MM.1S (cell line): ENCODE measurements around the gene DNASE1L2.

ENCODE experiments used
- CTCF ChIP-seq: fragments of 300-600 bp; sonication (generic); IDR thresholded peaks from 2 replicates; pipeline ENCODE4 v1.5.1; 2016; ENCODE audit warnings: antibody characterized with exemption, low read length, mixed read lengths
- EZH2 ChIP-seq: fragments of 300-600 bp; sonication (generic); optimal IDR thresholded peaks from 2 replicates; pipeline ENCODE3; 2017; ENCODE audit warnings: low read depth, mild to moderate bottlenecking, antibody characterized with exemption, low read length, mixed read lengths
- EZH2phosphoT487 ChIP-seq: fragments of 300-600 bp; sonication (generic); IDR thresholded peaks from 2 replicates; pipeline ENCODE4 v1.6.1; 2018; ENCODE audit warnings: antibody characterized with exemption, low read length

DNA sequence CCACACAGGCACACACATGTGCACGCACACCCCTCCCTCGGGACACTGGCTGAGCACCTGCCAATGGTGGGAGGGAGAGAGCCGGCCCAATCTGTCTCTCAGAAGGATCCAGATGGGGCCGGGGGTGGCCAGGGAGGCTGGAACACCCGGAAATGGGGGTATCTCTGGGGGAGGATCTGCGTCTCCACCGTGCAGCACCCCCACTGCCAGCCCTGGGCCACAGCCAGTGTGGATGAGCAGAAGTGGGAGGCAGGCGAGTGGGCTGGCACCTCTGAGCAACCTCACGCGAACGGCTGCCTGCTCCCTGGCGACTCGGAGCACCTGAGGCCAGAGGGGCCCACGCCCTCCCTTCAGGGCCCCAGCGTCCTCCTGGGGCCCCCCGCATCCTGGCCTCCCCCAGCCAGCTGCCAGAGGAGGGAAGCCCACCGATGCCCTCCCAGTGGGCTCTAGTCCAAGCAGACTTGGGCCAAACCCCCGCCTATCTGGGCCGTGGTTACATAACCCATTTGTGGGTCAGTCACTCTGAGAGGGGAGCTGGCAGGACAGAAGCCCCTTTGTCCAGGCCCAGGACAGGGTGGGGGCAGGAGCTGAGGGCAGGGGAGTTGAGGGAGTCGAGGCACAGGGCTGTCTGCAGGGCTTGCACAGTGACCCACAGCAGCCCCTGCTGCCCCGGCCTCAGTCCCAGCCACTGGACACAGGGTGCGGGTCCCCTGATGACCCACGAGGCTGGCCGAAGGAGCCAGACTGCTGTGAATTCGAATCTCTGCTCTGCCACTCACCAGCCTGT lies 45.4 kb upstream of the DNASE1L2 start:
- TF ChIP-seq CTCF (no peak), EZH2 (no peak), EZH2phosphoT487 (no peak)
